Upper lobe of right lung (tissue), 1 donor: ENCODE results near the gene BCL2L12. TPM values are rescaled to one million over a fixed set of nuclear protein-coding genes. Genes with fewer than 3 reads are reported as not detected.

ENCODE experiments used
- ATAC-seq: fragments of 200-7000 bp; cut with Tn5 transposase; one replicate; pipeline ENCODE4 v1.9.1; 2020; ENCODE audit warnings: mild to moderate bottlenecking, moderate library complexity
- DNase-seq: peaks from one replicate; pipeline ENCODE4 v3.0.0-alpha.2; 2020
- H3K27ac ChIP-seq: fragments of 200-600 bp; one replicate; pipeline ENCODE4 v1.8.0; 2022
- H3K27me3 ChIP-seq: fragments of 200-600 bp; one replicate; pipeline ENCODE4 v1.8.0; 2022; ENCODE audit warnings: mild to moderate bottlenecking
- H3K36me3 ChIP-seq: fragments of 200-600 bp; one replicate; pipeline ENCODE4 v1.8.0; 2022
- H3K4me1 ChIP-seq: fragments of 200-600 bp; one replicate; pipeline ENCODE4 v1.8.0; 2022
- H3K4me3 ChIP-seq: fragments of 200-600 bp; one replicate; pipeline ENCODE4 v1.8.0; 2022; ENCODE audit warnings: mild to moderate bottlenecking
- H3K9me3 ChIP-seq: fragments of 200-600 bp; one replicate; pipeline ENCODE4 v1.8.0; 2022
- intact Hi-C: fragments of 100-400 bp; cut with DNase I; formaldehyde crosslinking; loops from one replicate; pipeline ENCODE4 v1.11.0; 2022
- total RNA-seq: library from RNA; stranded (reverse); fragmentation: NEBNext Ultra II Directional; extraction: Animal tissue kit (Norgen Biotek cat#: 25700); gene quantifications from one replicate; pipeline ENCODE4 v1.2.1, GENCODE V29; 2021
- TF ChIP-seq, protein P1 (sequence below): fragments of 200-600 bp; IDR thresholded peaks from one replicate; pipeline ENCODE4 v1.8.0; 2022; ENCODE audit warnings: antibody characterized with exemption
- donor health status: DM: no; HTN: yes; CAD: no; lungs with severe emphysema.

The BCL2L12 gene
- total RNA-seq, 1 donor from 2014 or later, result 15.8 TPM

GRCh38 chr19:49645995-49646394 is 19.7 kb upstream of the BCL2L12 start:
- H3K4me1 ChIP-seq, result peaks cover 14% of the 10 kb centered on the region
- no peak overlapping the region for H3K27ac ChIP-seq
- H3K36me3 ChIP-seq, result peaks cover 45% of the 10 kb centered on the region
- peak; percentile 58 for DNase-seq
- ATAC-seq, result no peak
- no peaks in the 10 kb centered on the region for H3K9me3 ChIP-seq
- no peaks in the 10 kb centered on the region for H3K27me3 ChIP-seq
- H3K4me3 ChIP-seq, result no peak overlapping the region
- TF ChIP-seq, protein P1, sequence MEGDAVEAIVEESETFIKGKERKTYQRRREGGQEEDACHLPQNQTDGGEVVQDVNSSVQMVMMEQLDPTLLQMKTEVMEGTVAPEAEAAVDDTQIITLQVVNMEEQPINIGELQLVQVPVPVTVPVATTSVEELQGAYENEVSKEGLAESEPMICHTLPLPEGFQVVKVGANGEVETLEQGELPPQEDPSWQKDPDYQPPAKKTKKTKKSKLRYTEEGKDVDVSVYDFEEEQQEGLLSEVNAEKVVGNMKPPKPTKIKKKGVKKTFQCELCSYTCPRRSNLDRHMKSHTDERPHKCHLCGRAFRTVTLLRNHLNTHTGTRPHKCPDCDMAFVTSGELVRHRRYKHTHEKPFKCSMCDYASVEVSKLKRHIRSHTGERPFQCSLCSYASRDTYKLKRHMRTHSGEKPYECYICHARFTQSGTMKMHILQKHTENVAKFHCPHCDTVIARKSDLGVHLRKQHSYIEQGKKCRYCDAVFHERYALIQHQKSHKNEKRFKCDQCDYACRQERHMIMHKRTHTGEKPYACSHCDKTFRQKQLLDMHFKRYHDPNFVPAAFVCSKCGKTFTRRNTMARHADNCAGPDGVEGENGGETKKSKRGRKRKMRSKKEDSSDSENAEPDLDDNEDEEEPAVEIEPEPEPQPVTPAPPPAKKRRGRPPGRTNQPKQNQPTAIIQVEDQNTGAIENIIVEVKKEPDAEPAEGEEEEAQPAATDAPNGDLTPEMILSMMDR, result no peak
- intact Hi-C loops, result no loop called here

DNA sequence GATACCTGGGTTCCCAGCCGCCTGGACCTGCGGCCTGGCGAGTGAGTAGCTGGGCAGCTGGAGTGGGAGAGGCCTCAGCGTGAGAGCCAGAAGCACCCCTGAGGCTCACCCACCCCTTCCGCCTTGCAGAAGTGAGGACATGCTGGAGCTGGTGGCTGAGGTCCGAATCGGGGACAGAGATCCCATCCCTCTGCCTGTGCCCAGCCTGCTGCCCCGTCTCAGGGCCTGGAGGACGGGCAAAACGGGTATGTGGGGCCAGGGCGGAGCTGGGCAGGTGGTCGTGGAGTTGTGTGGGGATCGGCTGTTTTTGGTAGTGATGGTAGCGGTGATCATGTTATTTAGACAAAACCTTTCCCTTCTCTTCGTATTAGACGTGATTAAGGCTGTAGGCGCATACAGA is 19.1 kb upstream of the BCL2L12 start:
- no peaks in the 10 kb centered on the region for H3K9me3 ChIP-seq
- H3K4me1 ChIP-seq, result peaks cover 14% of the 10 kb centered on the region
- no peak for ATAC-seq
- TF ChIP-seq, protein P1, result no peak
- DNase-seq, result no peak
- no peak overlapping the region for H3K27ac ChIP-seq
- H3K4me3 ChIP-seq, result no peak overlapping the region
- H3K27me3 ChIP-seq, result no peaks in the 10 kb centered on the region
- intact Hi-C loops, result no loop called here
- peaks cover 45% of the 10 kb centered on the region for H3K36me3 ChIP-seq

- no peaks in the 10 kb centered on the region for H3K4me1 ChIP-seq
- H3K27ac ChIP-seq, result no peak overlapping the region
- intact Hi-C loops, result no loop called here
- H3K27me3 ChIP-seq, result no peaks in the 10 kb centered on the region
- no peaks in the 10 kb centered on the region for H3K9me3 ChIP-seq
- peaks cover 86% of the 10 kb centered on the region for H3K36me3 ChIP-seq
- H3K4me3 ChIP-seq, result no peak overlapping the region
- DNase-seq (peak; percentile 58), ATAC-seq (no peak)
- TF ChIP-seq, protein P1, result no peak
Measured at GRCh38 chr19:49651029-49651819, 14.5 kb upstream of the BCL2L12 start.

- Histone ChIP-seq H3K9me3 (no peaks in the 10 kb centered on the region), H3K36me3 (peaks cover 86% of the 10 kb centered on the region), H3K4me3 (no peak overlapping the region), H3K4me1 (no peaks in the 10 kb centered on the region), H3K27ac (no peak overlapping the region), H3K27me3 (no peaks in the 10 kb centered on the region)
- intact Hi-C loops, result no loop called here
- no peak for ATAC-seq
- no peak for DNase-seq
- TF ChIP-seq, protein P1, result no peak
Measured at GRCh38 chr19:49651820-49652550, 13.7 kb upstream of the BCL2L12 start.

DNA sequence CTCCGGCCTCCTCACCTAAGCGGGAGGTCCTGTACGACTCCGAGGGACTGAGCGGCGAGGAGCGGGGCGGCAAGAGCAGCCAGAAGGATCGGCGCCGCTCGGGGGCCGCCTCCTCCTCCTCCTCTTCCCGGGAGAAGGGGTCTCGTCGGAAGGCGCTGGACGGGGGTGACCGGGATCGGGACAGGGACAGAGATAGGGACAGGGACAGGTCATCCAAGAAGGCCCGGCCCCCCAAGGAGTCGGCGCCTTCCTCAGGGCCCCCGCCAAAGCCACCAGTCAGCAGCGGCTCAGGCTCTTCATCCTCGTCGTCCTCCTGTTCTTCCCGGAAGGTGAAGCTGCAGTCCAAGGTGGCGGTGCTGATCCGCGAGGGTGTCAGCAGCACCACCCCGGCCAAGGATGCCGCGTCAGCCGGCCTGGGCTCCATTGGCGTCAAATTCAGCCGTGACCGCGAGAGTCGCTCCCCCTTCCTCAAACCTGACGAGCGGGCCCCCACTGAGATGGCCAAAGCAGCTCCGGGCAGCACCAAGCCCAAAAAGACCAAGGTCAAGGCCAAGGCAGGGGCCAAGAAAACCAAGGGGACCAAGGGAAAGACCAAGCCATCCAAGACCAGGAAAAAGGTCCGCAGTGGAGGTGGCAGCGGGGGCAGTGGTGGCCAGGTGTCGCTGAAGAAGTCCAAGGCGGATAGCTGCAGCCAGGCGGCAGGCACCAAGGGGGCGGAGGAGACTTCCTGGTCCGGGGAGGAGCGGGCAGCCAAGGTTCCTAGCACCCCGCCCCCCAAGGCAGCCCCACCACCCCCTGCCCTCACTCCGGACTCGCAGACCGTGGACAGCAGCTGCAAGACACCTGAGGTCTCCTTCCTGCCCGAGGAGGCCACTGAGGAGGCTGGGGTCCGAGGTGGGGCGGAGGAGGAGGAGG is 12.9 kb upstream of the BCL2L12 start:
- intact Hi-C loops, result no loop called here

More for the DNA sequence above, 12.9 kb upstream of the BCL2L12 start:
- DNase-seq, result no peak
- Histone ChIP-seq H3K9me3 (no peaks in the 10 kb centered on the region), H3K27me3 (no peaks in the 10 kb centered on the region), H3K4me1 (no peaks in the 10 kb centered on the region), H3K27ac (no peak overlapping the region), H3K36me3 (peaks cover 86% of the 10 kb centered on the region), H3K4me3 (no peak overlapping the region)
- TF ChIP-seq, protein P1, result no peak
- no peak for ATAC-seq
